Astrocyte (in vitro differentiated cells and primary cell): ENCODE measurements around the gene HP.

Experiments used
- CTCF ChIP-seq: IDR thresholded peaks from 2 replicates; pipeline ENCODE4 v1.5.1; 2011; ENCODE audit warnings: low read depth, mild to moderate bottlenecking, inconsistent platforms, low read length, moderate library complexity; ENCODE audit not compliant: insufficient read depth
- EZH2 ChIP-seq: IDR thresholded peaks from 2 replicates; pipeline ENCODE4 v1.6.1; 2012; ENCODE audit warnings: mild to moderate bottlenecking, low read length, inconsistent platforms; ENCODE audit not compliant: insufficient read depth

- no peak for TF ChIP-seq CTCF
- no peak for TF ChIP-seq EZH2
Measured at GRCh38 chr16:72042157-72042660, 12.1 kb upstream of the HP start.
